Stimulated activated CD4-positive, alpha-beta T cell treated with anti-CD3 and anti-CD28 coated beads, Interleukin-1b, Interleukin-23, amount 100 ng/mL, for 24 hours (primary cell): Measurements from ENCODE around the gene TRIM25.

Experiments used
- DNase-seq, 4 experiments: peaks; one replicate each; pipeline ENCODE4 v3.0.0-alpha.2; 2020; ENCODE audit warnings: low read depth in 4 of 4, low spot score in 1 of 4

TRIM25 gene

GRCh38 chr17:56868716-56869115 lies 45.1 kb downstream of the TRIM25 start:
- no peak for DNase-seq

DNA sequence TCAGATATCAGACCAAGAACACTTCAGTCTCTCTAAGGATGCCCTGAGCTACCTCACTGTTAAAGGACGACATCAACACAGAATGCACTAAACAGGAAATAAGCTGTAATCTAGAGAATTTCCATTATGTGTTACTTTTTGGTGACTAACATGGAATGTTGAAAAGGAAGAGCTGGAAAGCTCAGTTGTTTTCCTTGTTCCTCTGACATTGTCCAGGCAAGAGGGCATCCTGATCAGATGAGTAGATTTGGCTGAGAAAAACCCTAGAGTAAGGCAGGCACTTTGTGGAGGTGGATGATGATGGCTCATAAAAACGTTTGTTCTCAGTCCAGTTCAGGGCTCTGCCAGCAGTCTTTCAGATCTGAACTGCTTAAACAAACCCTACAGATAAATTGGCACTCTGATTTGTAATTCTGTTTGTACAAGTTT lies 45.9 kb downstream of the TRIM25 start:
- DNase-seq: no peak

- no peak for DNase-seq
Measured at GRCh38 chr17:56866496-56866895, 47.4 kb downstream of the TRIM25 start.

- DNase-seq: no peak
Measured at GRCh38 chr17:56866076-56866475, 47.8 kb downstream of the TRIM25 start.

- no peak for DNase-seq
Measured at GRCh38 chr17:56863974-56864373, 49.9 kb downstream of the TRIM25 start.

DNA sequence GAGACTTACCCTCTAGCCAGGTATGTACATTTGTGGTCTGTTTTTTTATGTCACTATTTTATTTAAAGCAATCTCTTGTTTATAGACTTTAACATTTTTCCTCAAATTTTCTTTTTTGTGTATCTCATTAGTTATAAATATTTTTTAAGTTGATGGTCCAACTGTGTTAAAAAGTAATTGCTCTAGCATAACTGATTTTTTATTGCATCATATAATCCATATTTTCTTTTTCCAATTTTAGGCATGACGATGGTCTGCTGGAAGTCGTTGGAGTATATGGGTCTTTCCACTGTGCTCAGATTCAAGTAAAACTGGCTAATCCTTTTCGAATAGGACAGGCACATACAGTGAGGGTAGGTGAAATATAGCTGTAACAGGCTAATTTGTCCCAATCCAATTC lies 52.0 kb downstream of the TRIM25 start:
- DNase-seq: no peak

DNA sequence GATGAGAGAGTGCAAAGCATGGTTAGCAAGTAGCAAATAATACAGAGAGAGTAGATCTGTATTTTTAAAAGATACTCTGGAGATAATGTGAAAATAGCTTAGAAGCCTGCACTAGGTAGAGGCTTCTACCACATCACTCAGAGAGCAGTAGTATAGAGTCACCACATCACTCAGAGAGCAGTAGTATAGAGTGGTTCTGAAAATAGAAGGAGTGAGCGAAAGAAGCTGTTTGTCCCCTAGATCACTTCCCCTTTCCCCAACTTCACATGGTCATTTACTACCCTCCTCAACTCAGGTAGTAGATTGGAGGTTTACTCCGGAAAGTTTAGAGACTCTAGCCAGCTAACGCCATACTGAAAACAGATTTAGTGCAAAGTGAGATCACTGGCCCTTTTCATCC lies 62.8 kb downstream of the TRIM25 start:
- no peak for DNase-seq

DNA sequence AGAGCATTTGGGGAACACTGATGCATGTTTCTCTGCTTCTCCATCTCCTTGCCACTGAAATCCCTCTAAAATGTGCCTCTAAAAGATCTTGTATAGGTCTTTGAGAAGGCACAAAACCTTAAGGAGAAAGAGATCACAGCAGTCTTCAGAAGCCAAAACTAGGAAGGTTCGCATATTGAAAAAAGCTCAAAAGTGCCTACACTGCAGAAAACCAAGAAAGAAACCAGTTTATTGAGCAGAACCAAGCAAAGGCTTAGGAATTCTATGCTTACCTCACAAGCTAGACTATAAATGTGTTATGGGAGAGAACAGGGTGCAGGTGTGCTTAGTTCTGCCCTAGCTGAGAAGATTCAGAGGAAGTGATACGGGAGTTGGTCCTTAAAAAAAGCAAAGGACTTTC lies 63.3 kb downstream of the TRIM25 start:
- DNase-seq: no peak

DNA sequence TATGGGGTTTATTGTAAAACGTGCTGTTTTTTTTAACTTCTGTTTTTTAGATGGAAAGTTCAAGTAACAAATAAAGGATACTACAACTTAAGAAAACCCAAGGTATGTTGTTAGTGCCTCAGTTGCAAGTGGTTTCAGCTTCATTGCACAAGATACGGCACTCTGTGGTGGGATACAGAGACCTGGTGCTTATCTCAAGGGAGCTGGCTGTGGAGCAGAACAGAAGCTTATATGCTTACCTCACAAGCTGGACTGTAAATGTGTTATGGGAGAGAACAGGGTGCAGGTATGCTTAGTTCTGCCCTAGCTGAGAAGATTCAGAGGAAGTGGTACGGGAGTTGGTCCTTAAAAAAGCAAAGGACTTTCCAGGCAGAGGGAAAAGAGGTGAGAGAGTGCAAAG lies 64.7 kb downstream of the TRIM25 start:
- DNase-seq: no peak

GRCh38 chr17:56847106-56847505 lies 66.7 kb downstream of the TRIM25 start:
- DNase-seq: no peak

GRCh38 chr17:56845934-56846333 lies 67.9 kb downstream of the TRIM25 start:
- DNase-seq: no peak

DNA sequence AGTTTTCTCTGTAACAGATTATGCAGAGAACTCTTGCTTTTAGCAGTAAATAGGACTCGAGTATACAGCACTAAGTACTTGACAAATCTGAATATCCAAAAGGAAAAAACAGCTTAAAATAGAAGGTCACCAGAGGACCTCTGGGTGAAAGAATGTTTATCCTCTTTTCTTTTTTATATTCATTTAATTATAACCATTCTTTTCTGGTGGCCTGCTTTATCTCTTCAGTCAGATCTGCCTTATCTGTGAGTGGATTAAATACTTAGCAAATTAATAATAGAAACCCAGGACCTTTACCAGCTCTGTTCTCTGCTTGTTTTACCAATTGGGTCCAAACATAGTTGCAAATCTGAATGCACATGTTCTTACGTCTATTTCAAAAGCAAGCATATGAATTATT lies 71.3 kb downstream of the TRIM25 start:
- DNase-seq: no peak

- no peak for DNase-seq
Measured at GRCh38 chr17:56838687-56839086, 75.2 kb downstream of the TRIM25 start.
